Measurements from ENCODE around the gene IL1RAPL2. TPM values are rescaled to one million over a fixed set of nuclear protein-coding genes. Genes with fewer than 3 reads are reported as not detected.

Gene IL1RAPL2
- total and polyA plus RNA-seq, 11 donors: 0.08 to 0.16 (median 0.10) TPM; not detected in 8

- DNase-seq (no peak), ATAC-seq (no peak)
- peaks cover 0 to 13% (median 0%) of the 10 kb centered on the region in 9 donors for H3K27me3 ChIP-seq
- H3K4me1 ChIP-seq: no peaks in the 10 kb centered on the region
- no peak for TF ChIP-seq POLR2A (IDR thresholded peaks at IDR 0.05)
- TF ChIP-seq CTCF (IDR thresholded peaks at IDR 0.05): no peak
- 39 to 72% (median 43%) methylated on average over 2 of the region's 2 CpGs for WGBS, 4 donors
- no peaks in the 10 kb centered on the region for H3K36me3 ChIP-seq
- H3K9me3 ChIP-seq: no peaks in the 10 kb centered on the region
- no peak overlapping the region for H3K4me3 ChIP-seq
- intact Hi-C loops (cut with DNase I): no loop called here
- H3K27ac ChIP-seq: no peak overlapping the region
These were observed 999.9 kb downstream of the IL1RAPL2 start for GRCh38 chrX:105565856-105566255.

- Histone ChIP-seq H3K4me3 (no peak overlapping the region), H3K27ac (no peak overlapping the region), H3K27me3 (peaks cover 0 to 7% (median 0%) of the 10 kb centered on the region in 9 donors), H3K4me1 (no peaks in the 10 kb centered on the region), H3K36me3 (no peaks in the 10 kb centered on the region), H3K9me3 (no peaks in the 10 kb centered on the region)
- intact Hi-C loops (cut with DNase I): no loop called here
- no peak for TF ChIP-seq POLR2A (IDR thresholded peaks at IDR 0.05)
- no peak for TF ChIP-seq CTCF (IDR thresholded peaks at IDR 0.05)
- DNase-seq (no peak), ATAC-seq (no peak)
These were observed 1001.1 kb downstream of the IL1RAPL2 start for GRCh38 chrX:105567082-105567481.

DNA sequence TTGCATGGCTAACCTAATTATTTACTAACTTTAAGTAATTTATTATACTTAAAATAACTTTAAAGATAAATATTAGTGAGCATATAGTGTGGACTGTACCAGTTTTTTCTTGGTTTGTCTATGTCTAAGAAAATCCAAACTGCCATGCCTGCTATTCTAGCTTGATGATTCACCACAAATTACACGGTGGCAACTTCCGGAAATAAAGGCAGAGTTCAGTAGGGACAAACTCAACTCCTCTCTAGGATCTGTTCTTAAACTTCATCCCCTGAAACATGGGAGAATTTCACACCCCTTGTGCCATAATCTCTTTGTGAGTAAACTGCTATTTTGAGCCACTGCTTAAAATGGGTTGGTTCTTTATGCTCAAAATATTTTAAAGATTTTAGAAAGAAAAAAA is 1042.7 kb downstream of the IL1RAPL2 start:
- ATAC-seq (peak in 3 of 4 donors; percentile 42 to 61 (median 45)), DNase-seq (no peak)
- H3K27ac ChIP-seq: peak overlapping the region in 3 of 12 donors; percentile 3 to 43 (median 29)
- H3K27me3 ChIP-seq: no peaks in the 10 kb centered on the region
- H3K4me1 ChIP-seq: no peaks in the 10 kb centered on the region
- H3K9me3 ChIP-seq: peaks cover 0 to 6% (median 0%) of the 10 kb centered on the region in 12 donors
- H3K36me3 ChIP-seq: no peaks in the 10 kb centered on the region
- WGBS, 4 donors: 36 to 46% (median 44%) methylated on average over 2 of the region's 2 CpGs
- TF ChIP-seq POLR2A (IDR thresholded peaks at IDR 0.05) (no peak), CTCF (IDR thresholded peaks at IDR 0.05) (no peak)
- no peak overlapping the region for H3K4me3 ChIP-seq
- intact Hi-C loops (cut with DNase I): loop anchor here in 1 of 10 donors (5.0 kb wide), 1 partner anchor 126 kb away; no protein-coding TSS in a partner anchor

GRCh38 chrX:105609530-105609929 is 1043.5 kb downstream of the IL1RAPL2 start:
- ATAC-seq (peak; percentile 61 to 83 (median 69)), DNase-seq (peak in 3 of 5 donors; percentile 7 to 22 (median 15))
- WGBS, 4 donors: 44 to 58% (median 50%) methylated on average over 3 of the region's 3 CpGs

More at GRCh38 chrX:105609530-105609929, 1043.5 kb downstream of the IL1RAPL2 start:
- H3K9me3 ChIP-seq: peaks cover 0 to 6% (median 0%) of the 10 kb centered on the region in 12 donors
- TF ChIP-seq POLR2A (IDR thresholded peaks at IDR 0.05) (no peak), CTCF (IDR thresholded peaks at IDR 0.05) (no peak)
- peak overlapping the region in 4 of 12 donors; percentile 3 to 43 (median 21) for H3K27ac ChIP-seq
- no peak overlapping the region for H3K4me3 ChIP-seq
- intact Hi-C loops (cut with DNase I): loop anchor here in 1 of 10 donors (5.0 kb wide), 1 partner anchor 127 kb away; no protein-coding TSS in a partner anchor
- no peaks in the 10 kb centered on the region for H3K4me1 ChIP-seq
- H3K36me3 ChIP-seq: no peaks in the 10 kb centered on the region
- no peaks in the 10 kb centered on the region for H3K27me3 ChIP-seq

All from heart left ventricle (tissue), 16 donors.